Cardiac muscle cell (in vitro differentiated cells and primary cell): ENCODE data around the gene ARHGAP6. TPM values are rescaled to one million over a fixed set of nuclear protein-coding genes. Genes with fewer than 3 reads are reported as not detected.

Experiments
- DNase-seq, 2 donors: peaks; one replicate each; pipeline versions ENCODE4 v3.0.0 to v3.0.0-alpha.2; 2010 to 2017; ENCODE audit warnings: low read depth in 1 of 2, low spot score in 1 of 2
- H3K27ac ChIP-seq: fragments of 200-600 bp; sonication (generic); 2 replicates; pipeline ENCODE4 v1.5.1; 2016
- H3K27me3 ChIP-seq: fragments of 200-600 bp; sonication (generic); 2 replicates; pipeline ENCODE4 v1.6.0; 2016; ENCODE audit warnings: control low read depth
- H3K36me3 ChIP-seq: fragments of 200-600 bp; sonication (generic); 2 replicates; pipeline ENCODE4 v1.5.1; 2016; ENCODE audit warnings: control low read depth
- H3K4me1 ChIP-seq: fragments of 200-600 bp; sonication (generic); 2 replicates; pipeline ENCODE4 v1.8.1; 2017; ENCODE audit warnings: low read depth, mild to moderate bottlenecking, mixed run types
- H3K4me3 ChIP-seq: fragments of 200-600 bp; sonication (generic); 2 replicates; pipeline ENCODE4 v1.5.1; 2016; ENCODE audit warnings: mild to moderate bottlenecking
- H3K9me3 ChIP-seq: fragments of 200-600 bp; sonication (generic); 2 replicates; pipeline ENCODE4 v1.5.1; 2017; ENCODE audit warnings: low read depth, mild to moderate bottlenecking, control low read depth
- polyA plus RNA-seq: library from polyadenylated mRNA; unstranded; fragments of >200 nt; fragmentation: Nextera tagmentation; extraction: Ambion mirVana; gene quantifications from 2 replicates; pipeline ENCODE4 v1.2.1, GENCODE V29; 2016
- total RNA-seq: library from RNA; depleted of rRNA; stranded (reverse); fragments of >200 nt; gene quantifications from 2 replicates; pipeline ENCODE4 v1.2.3, GENCODE V29; 2016
- TF ChIP-seq, protein P1 (sequence below): IDR thresholded peaks from 2 replicates; pipeline ENCODE4 v1.5.1; 2012; ENCODE audit warnings: low read depth, mild to moderate bottlenecking, low read length

Gene ARHGAP6
- total and polyA plus RNA-seq, 2 experiments from 2014 or later, result 10.5 to 45.0 TPM

DNA sequence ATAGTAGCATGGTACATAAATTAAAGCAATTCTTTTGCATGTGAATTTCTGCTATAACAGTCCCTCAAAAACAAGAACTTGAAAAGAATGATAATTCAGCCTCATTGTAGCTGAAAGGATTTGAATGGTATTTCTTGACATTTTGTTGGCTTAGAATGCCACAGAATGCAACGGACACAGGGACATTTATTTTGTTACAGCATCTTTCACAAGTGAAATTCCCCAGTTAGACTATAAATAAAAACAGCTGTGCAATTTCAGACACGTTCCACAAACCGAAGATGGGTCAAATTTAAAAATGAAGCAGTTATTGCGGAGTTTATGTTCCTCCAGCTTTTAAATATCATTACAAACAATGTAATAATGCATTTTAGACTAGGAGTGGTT is 455.3 kb downstream of the ARHGAP6 start:
- TF ChIP-seq, protein P1, sequence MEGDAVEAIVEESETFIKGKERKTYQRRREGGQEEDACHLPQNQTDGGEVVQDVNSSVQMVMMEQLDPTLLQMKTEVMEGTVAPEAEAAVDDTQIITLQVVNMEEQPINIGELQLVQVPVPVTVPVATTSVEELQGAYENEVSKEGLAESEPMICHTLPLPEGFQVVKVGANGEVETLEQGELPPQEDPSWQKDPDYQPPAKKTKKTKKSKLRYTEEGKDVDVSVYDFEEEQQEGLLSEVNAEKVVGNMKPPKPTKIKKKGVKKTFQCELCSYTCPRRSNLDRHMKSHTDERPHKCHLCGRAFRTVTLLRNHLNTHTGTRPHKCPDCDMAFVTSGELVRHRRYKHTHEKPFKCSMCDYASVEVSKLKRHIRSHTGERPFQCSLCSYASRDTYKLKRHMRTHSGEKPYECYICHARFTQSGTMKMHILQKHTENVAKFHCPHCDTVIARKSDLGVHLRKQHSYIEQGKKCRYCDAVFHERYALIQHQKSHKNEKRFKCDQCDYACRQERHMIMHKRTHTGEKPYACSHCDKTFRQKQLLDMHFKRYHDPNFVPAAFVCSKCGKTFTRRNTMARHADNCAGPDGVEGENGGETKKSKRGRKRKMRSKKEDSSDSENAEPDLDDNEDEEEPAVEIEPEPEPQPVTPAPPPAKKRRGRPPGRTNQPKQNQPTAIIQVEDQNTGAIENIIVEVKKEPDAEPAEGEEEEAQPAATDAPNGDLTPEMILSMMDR, result no peak
- Histone ChIP-seq H3K36me3 (no peaks in the 10 kb centered on the region), H3K27ac (no peak overlapping the region), H3K27me3 (no peaks in the 10 kb centered on the region), H3K4me1 (no peaks in the 10 kb centered on the region), H3K4me3 (no peak overlapping the region), H3K9me3 (no peaks in the 10 kb centered on the region)
- DNase-seq, result peak in 1 of 2 donors; percentile 10

DNA sequence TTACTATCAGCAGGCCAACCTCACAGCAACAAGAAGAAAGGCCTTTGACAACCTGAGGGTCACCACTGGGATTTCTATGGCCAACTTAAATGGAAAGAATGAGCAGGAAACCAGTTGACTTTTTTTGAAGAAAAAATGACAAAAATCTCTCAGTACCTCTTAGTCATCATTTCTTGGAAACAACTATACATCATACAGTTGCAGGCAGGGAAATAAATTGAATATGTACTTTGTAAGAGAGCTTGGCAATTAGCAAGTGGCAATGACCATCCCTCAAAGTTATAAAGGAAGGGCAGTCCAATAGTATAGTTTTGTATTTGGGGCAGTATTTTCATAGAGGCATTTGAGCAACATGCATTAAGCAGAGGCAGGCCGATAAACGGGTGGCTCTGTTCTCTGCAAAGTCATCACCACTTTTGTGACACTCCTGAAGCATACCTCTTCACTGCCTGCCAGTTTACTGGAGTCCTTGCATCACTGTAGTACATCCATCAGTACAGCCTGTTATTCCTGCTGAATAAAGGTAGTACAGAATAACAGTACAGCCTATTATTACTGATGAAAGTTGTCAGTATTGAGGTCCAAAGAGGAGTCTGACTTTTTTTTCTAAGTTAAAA is 455.8 kb downstream of the ARHGAP6 start:
- TF ChIP-seq, protein P1, result no peak
- peak in 1 of 2 donors; percentile 20 for DNase-seq
- Histone ChIP-seq H3K4me1 (no peaks in the 10 kb centered on the region), H3K4me3 (no peak overlapping the region), H3K27ac (no peak overlapping the region), H3K9me3 (no peaks in the 10 kb centered on the region), H3K27me3 (no peaks in the 10 kb centered on the region), H3K36me3 (no peaks in the 10 kb centered on the region)

DNA sequence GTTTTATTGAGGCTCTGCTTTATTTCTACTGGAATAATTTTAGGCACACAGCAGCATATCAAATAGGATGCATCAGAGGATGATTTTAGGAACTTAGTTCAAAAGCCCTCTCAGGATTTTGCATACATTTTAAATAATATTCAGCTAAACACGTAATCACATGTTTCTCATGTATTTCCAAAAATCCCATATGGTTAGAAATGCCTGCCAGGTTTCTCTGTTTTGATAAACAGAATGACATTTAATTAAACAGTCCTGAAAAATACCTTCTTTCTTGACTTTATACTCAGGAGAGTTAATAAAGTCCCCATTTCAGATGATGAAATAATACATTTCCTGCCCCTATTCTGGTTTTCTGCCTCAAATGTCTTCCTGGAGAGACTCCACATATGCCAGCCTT is 459.0 kb downstream of the ARHGAP6 start:
- H3K27ac ChIP-seq, result no peak overlapping the region
- no peaks in the 10 kb centered on the region for H3K9me3 ChIP-seq
- H3K4me3 ChIP-seq, result no peak overlapping the region
- no peaks in the 10 kb centered on the region for H3K27me3 ChIP-seq
- DNase-seq, result no peak
- no peaks in the 10 kb centered on the region for H3K36me3 ChIP-seq
- TF ChIP-seq, protein P1, result no peak
- H3K4me1 ChIP-seq, result no peaks in the 10 kb centered on the region

DNA sequence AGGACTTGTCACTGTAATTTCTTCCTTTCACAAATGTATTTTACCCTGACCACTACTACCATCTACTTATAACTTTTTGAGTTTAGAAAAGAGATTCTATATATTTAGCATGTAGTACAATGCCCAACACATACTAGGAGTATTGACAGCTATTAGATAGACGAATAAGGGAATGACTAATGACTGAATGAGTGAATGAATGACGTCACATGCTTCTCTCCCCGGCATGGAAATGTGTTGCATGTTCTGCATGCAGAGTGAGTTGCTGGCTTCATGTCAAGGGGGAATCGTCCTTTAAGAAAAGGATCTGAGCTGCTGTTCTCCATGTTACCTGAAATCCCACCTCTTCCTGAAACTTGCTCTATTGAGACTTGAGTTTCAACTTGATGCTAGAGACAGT is 459.9 kb downstream of the ARHGAP6 start:
- TF ChIP-seq, protein P1, result no peak
- Histone ChIP-seq H3K4me3 (no peak overlapping the region), H3K9me3 (no peaks in the 10 kb centered on the region), H3K4me1 (no peaks in the 10 kb centered on the region), H3K27ac (no peak overlapping the region), H3K36me3 (no peaks in the 10 kb centered on the region), H3K27me3 (no peaks in the 10 kb centered on the region)
- DNase-seq, result no peak

DNA sequence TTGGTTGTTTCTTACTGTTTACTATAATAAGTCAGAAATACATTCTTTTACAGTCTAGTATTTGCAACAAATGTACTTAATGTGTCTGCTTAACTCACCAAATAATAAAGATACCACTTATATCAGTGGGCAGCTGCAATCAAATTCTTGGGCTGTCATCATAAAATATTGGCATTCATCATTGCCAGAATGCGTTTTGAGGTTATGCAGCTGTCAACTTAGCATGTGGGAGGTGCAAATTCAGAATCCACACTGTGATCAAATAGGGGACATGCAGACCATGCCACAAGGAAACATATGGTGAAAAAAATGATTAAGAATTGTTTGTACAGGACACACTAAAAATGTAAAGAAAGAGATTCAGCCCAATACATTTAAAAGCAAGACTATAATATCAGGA is 468.0 kb downstream of the ARHGAP6 start:
- TF ChIP-seq, protein P1, result no peak
- no peak overlapping the region for H3K27ac ChIP-seq
- no peaks in the 10 kb centered on the region for H3K4me1 ChIP-seq
- H3K9me3 ChIP-seq, result peaks cover 2% of the 10 kb centered on the region
- H3K36me3 ChIP-seq, result no peaks in the 10 kb centered on the region
- H3K4me3 ChIP-seq, result no peak overlapping the region
- no peaks in the 10 kb centered on the region for H3K27me3 ChIP-seq
- no peak for DNase-seq
